ENCODE measurements around the gene PSTK.

- no peak for TF ChIP-seq POLR2A (IDR thresholded peaks at IDR 0.05)
- TF ChIP-seq, protein P1, sequence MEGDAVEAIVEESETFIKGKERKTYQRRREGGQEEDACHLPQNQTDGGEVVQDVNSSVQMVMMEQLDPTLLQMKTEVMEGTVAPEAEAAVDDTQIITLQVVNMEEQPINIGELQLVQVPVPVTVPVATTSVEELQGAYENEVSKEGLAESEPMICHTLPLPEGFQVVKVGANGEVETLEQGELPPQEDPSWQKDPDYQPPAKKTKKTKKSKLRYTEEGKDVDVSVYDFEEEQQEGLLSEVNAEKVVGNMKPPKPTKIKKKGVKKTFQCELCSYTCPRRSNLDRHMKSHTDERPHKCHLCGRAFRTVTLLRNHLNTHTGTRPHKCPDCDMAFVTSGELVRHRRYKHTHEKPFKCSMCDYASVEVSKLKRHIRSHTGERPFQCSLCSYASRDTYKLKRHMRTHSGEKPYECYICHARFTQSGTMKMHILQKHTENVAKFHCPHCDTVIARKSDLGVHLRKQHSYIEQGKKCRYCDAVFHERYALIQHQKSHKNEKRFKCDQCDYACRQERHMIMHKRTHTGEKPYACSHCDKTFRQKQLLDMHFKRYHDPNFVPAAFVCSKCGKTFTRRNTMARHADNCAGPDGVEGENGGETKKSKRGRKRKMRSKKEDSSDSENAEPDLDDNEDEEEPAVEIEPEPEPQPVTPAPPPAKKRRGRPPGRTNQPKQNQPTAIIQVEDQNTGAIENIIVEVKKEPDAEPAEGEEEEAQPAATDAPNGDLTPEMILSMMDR (IDR thresholded peaks at IDR 0.05): no peak
These were observed 59.4 kb downstream of the PSTK start for GRCh38 chr10:123039632-123039930.
